K562 (cell line): Measurements from ENCODE around the gene CARF. TPM values are rescaled to one million over a fixed set of nuclear protein-coding genes. Genes with fewer than 3 reads are reported as not detected.
"Not testable (repeated sequence)": the region's sequence is repeated elsewhere in the genome, so short reads cannot be mapped to it uniquely, and the experiment has no call there.

ENCODE experiments used
- ATAC-seq: fragments of 200-7000 bp; cut with Tn5 transposase; 3 replicates; pipeline ENCODE4 v1.9.1; 2020; ENCODE audit warnings: moderate library complexity
- BruUV-seq: library from RNA; stranded (reverse); fragments of 400-500 nt; replicated peaks from 2 replicates; lab custom pipeline; 2021; lab: Mats Ljungman, UMichigan
- CTCF ChIA-PET: fragments of 300-600 bp; formaldehyde crosslinking; extraction: SDS; loops from one replicate; lab custom pipeline; 2021; ENCODE audit warnings: low intra/inter-chr PET ratio; lab: Yijun Ruan, JAX
- POLR2A ChIA-PET: fragments of 300-600, 350-650 bp; sonication (Branson Sonifier 250); formaldehyde crosslinking; extraction: SDS; loops from one replicate; lab custom pipeline; 2021; ENCODE audit warnings: antibody characterized with exemption, inconsistent platforms; lab: Yijun Ruan, JAX
- DNase-seq, 4 experiments: peaks; one replicate each; pipeline versions ENCODE4 v3.0.0 to v3.0.0-alpha.2; 2011 to 2018; ENCODE audit warnings: low spot score in 3 of 4, mixed read lengths in 3 of 4; ENCODE audit errors: extremely low read depth in 1 of 4
- FAIRE-seq: peaks from 2 replicates; lab custom pipeline; 2011; peaks lifted over from hg19 to GRCh38; lab: Jason Lieb, UNC
- H2AFZ ChIP-seq: 2 replicates; pipeline ENCODE4 v1.6.0; 2011; ENCODE audit warnings: low read depth, low read length, control low read depth, inconsistent platforms
- H3K27ac ChIP-seq: fragments of 200-600 bp; 3 replicates; pipeline ENCODE4 v1.8.0; 2011; ENCODE audit warnings: low read depth, mild to moderate bottlenecking, control low read depth, inconsistent platforms, low read length, moderate library complexity, mixed read lengths; ENCODE audit errors: extremely low read depth
- H3K27me3 ChIP-seq, 2 experiments: fragments of 300-600 bp in 1 of 2; 2 replicates in 1 of 2; 3 replicates in 1 of 2; pipeline versions ENCODE4 v1.6.0 to v1.8.0; 2011; ENCODE audit warnings: inconsistent platforms in 2 of 2, low read length in 2 of 2, mild to moderate bottlenecking in 1 of 2, mixed read lengths in 1 of 2, moderate library complexity in 1 of 2; ENCODE audit not compliant: control insufficient read depth in 2 of 2, insufficient read depth in 2 of 2
- H3K36me3 ChIP-seq: fragments of 300-600 bp; 3 replicates; pipeline ENCODE4 v1.8.0; 2011; ENCODE audit warnings: mild to moderate bottlenecking, low read length, inconsistent platforms; ENCODE audit not compliant: control insufficient read depth, insufficient read depth
- H3K4me1 ChIP-seq, 2 experiments: fragments of 200-600 bp in 1 of 2; replicated peaks in 1 of 2; 2 replicates in 1 of 2; 3 replicates in 1 of 2; pipeline versions ENCODE4 v1.5.1 to v1.8.0; 2011; ENCODE audit warnings: inconsistent platforms in 2 of 2, low read length in 2 of 2, mild to moderate bottlenecking in 1 of 2, mixed read lengths in 1 of 2, moderate library complexity in 1 of 2; ENCODE audit not compliant: control insufficient read depth in 2 of 2, insufficient read depth in 2 of 2
- H3K4me2 ChIP-seq: 2 replicates; pipeline ENCODE4 v1.6.1; 2011; ENCODE audit warnings: low read length, control low read depth, inconsistent platforms, mixed read lengths; ENCODE audit not compliant: insufficient read depth
- H3K4me3 ChIP-seq: fragments of 200-600 bp; sonication (generic), shearing (Covaris generic); 2 replicates; pipeline ENCODE4 v1.5.1; 2016; ENCODE audit warnings: control low read depth, inconsistent platforms
- H3K79me2 ChIP-seq: fragments of 200-600 bp; 3 replicates; pipeline ENCODE4 v1.8.0; 2011; ENCODE audit warnings: low read length, inconsistent platforms; ENCODE audit not compliant: control insufficient read depth, insufficient read depth
- H3K9ac ChIP-seq, 2 experiments: 2 replicates each; pipeline versions ENCODE4 v1.6.0 to v1.6.1; 2011; ENCODE audit warnings: low read depth in 2 of 2, low read length in 2 of 2, control low read depth in 1 of 2, inconsistent platforms in 1 of 2, mild to moderate bottlenecking in 1 of 2, mixed read lengths in 1 of 2; ENCODE audit not compliant: insufficient read depth in 1 of 2
- H3K9me1 ChIP-seq: one replicate; pipeline ENCODE4 v1.6.0; 2011; ENCODE audit warnings: inconsistent platforms, mild to moderate bottlenecking, low read length, moderate library complexity; ENCODE audit not compliant: control insufficient read depth, insufficient read depth
- H3K9me3 ChIP-seq: replicated peaks from 2 replicates; pipeline ENCODE4 v1.5.1; 2011; ENCODE audit warnings: low read depth, low read length, inconsistent platforms; ENCODE audit not compliant: control insufficient read depth, insufficient read depth
- H4K20me1 ChIP-seq: replicated peaks from 2 replicates; pipeline ENCODE4 v1.6.1; 2011; ENCODE audit warnings: low read length, inconsistent platforms, mixed read lengths; ENCODE audit not compliant: control insufficient read depth, insufficient read depth
- CUX1 ChIP-seq: fragments of 200-800 bp; sonication (Bioruptor generic); IDR thresholded peaks from 2 replicates; pipeline ENCODE4 v1.6.1; 2016; ENCODE audit warnings: missing genetic modification characterization, missing compliant biosample characterization
- ZNF445 ChIP-seq: fragments of 250-450 bp; sonication (Bioruptor Pico); IDR thresholded peaks from 2 replicates; pipeline ENCODE4 v1.4.0; 2020; ENCODE audit warnings: low read depth, mild to moderate bottlenecking, moderate library complexity
- WGBS: fragments of 100-300 bp; shearing (Covaris generic); methylation state at CpG from one replicate; pipeline ENCODE4 v1.1.6; 2016; ENCODE audit warnings: low coverage, mixed read lengths; ENCODE audit not compliant: insufficient coverage; ENCODE audit errors: missing lambda C conversion rate; 5-methylcytosine and 5-hydroxymethylcytosine counted together
- in situ Hi-C: fragments of 300-500 bp; cut with MboI; formaldehyde crosslinking; loops from 4 replicates; pipeline ENCODE4 v1.15.0; 2018; ENCODE audit warnings: inconsistent platforms, mixed read lengths
- intact Hi-C: fragments of 100-400 bp; cut with micrococcal nuclease; formaldehyde crosslinking; loops from 2 replicates; pipeline ENCODE4 v1.14.2; 2022
- polyA plus RNA-seq, 8 experiments: library from polyadenylated mRNA; depleted of rRNA in 4 of 8; stranded (reverse) in 5 of 8; unstranded in 3 of 8; fragments of >200 nt; fragmentation: Nextera tagmentation in 2 of 8; fragmentation: Illumina TruSeq in 1 of 8; extraction: Ambion mirVana in 2 of 8; extraction: Trizol in 1 of 8; gene quantifications; 2 replicates each; pipeline versions ENCODE4 v1.2.1 to v1.2.3, GENCODE V29; 2011 to 2014; ENCODE audit warnings: inconsistent platforms in 1 of 8, missing spikeins in 1 of 8
- total RNA-seq, 7 experiments: library from RNA; depleted of rRNA in 6 of 7; stranded (reverse); fragments of >200 nt in 6 of 7; fragmentation: Illumina TruSeq in 2 of 7; extraction: Trizol in 2 of 7; gene quantifications; 2 replicates each; pipeline versions ENCODE4 v1.2.1 to v1.2.3, GENCODE V29; 2011 to 2021; ENCODE audit warnings: low replicate concordance in 1 of 7

Gene CARF
- total and polyA plus RNA-seq, 9 of the 15 experiments (the other 6 are each of a cell fraction or from before 2014, with no cell fraction given): 0.31 to 4.2 (median 1.2) TPM

GRCh38 chr2:202945497-202945896, 33.4 kb downstream of the CARF start (continued):
- no peak for TF ChIP-seq CUX1 (CRISPR knock-in tag)
- no peak for TF ChIP-seq ZNF445

DNA sequence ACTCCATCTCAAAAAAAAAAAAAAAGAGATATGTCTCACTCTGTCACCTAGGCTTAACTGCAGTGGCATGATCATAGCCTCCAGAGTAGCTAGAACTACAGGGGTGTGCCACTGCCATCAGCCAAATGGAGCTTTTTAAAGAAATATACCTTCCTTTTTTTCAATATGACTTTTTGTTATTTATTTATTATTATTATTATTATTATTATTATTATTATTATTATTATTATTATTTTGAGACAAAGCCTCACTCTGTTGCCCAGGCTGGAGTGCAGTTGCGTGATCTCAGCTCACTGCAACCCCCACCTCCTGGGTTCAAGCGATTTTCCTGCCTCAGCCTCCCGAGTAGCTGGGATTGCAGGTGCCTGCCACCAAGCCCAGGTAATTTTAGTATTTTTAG, 37.3 kb downstream of the CARF start:
- H3K9me1 ChIP-seq, H3K9ac ChIP-seq, H3K9me3 ChIP-seq, H3K27ac ChIP-seq, H3K4me2 ChIP-seq, FAIRE-seq, H3K79me2 ChIP-seq, BruUV-seq, H3K4me1 ChIP-seq, CTCF ChIA-PET, ATAC-seq, H2AFZ ChIP-seq, H3K4me3 ChIP-seq, DNase-seq, in situ Hi-C loops, intact Hi-C loops, H3K36me3 ChIP-seq, H4K20me1 ChIP-seq, H3K27me3 ChIP-seq: not testable (repeated sequence)
- POLR2A ChIA-PET: interaction anchor here (1.1 kb wide), 1 partner anchor 16 kb away, joined by 5 read pairs; no protein-coding TSS in a partner anchor
- 93% methylated on average over 2 of the region's 3 CpGs for WGBS
